NCI-H2227 treated with DMSO at 0.1 percent for 48 hours (cell line): ENCODE results near the gene CD300E.
A peak's percentile ranks its signal among the peaks of the same experiment; 100 is the strongest.
"Not testable (repeated sequence)": the region's sequence is repeated elsewhere in the genome, so short reads cannot be mapped to it uniquely, and the experiment has no call there.

ENCODE experiments used
- DNase-seq: peaks from one replicate; lab custom pipeline; 2025; lab: John Stamatoyannopoulos, UW

The CD300E gene

GRCh38 chr17:74633326-74633725, 9.8 kb upstream of the CD300E start:
- DNase-seq: no peak

- DNase-seq: no peak
These were observed 9.1 kb upstream of the CD300E start for GRCh38 chr17:74632617-74633016.

GRCh38 chr17:74631468-74632450, 8.2 kb upstream of the CD300E start:
- DNase-seq: peak; percentile 30

- not testable (repeated sequence) for DNase-seq
These were observed 6.7 kb upstream of the CD300E start for GRCh38 chr17:74630251-74630650.

- DNase-seq: no peak
These were observed 2.1 kb upstream of the CD300E start for GRCh38 chr17:74625661-74626060.

- DNase-seq: no peak
These were observed 593 bp upstream of the CD300E start for GRCh38 chr17:74624131-74624530.

- DNase-seq: no peak
These were observed 4.4 kb downstream of the CD300E start for GRCh38 chr17:74619077-74619673.

- no peak for DNase-seq
These were observed 5.1 kb downstream of the CD300E start for GRCh38 chr17:74618451-74618850.

- no peak for DNase-seq
These were observed 6.8 kb downstream of the CD300E start for GRCh38 chr17:74616696-74617095.

- DNase-seq: no peak
These were observed 11.5 kb downstream of the CD300E start for GRCh38 chr17:74612046-74612445.

- DNase-seq: no peak
These were observed 13.4 kb downstream of the CD300E start for GRCh38 chr17:74610108-74610507.

- no peak for DNase-seq
These were observed 15.0 kb downstream of the CD300E start for GRCh38 chr17:74608511-74608910.

GRCh38 chr17:74607221-74607620, 16.3 kb downstream of the CD300E start:
- no peak for DNase-seq

- DNase-seq: no peak
These were observed 17.5 kb downstream of the CD300E start for GRCh38 chr17:74606050-74606449.

GRCh38 chr17:74605361-74605760, 18.2 kb downstream of the CD300E start:
- no peak for DNase-seq

GRCh38 chr17:74604761-74605160, 18.8 kb downstream of the CD300E start:
- no peak for DNase-seq

GRCh38 chr17:74604200-74604599, 19.3 kb downstream of the CD300E start:
- DNase-seq: no peak

GRCh38 chr17:74603746-74604145, 19.8 kb downstream of the CD300E start:
- DNase-seq: no peak

GRCh38 chr17:74603037-74603635, 20.4 kb downstream of the CD300E start:
- no peak for DNase-seq

GRCh38 chr17:74601944-74602572, 21.5 kb downstream of the CD300E start:
- peak; percentile 7 for DNase-seq

- DNase-seq: no peak
These were observed 24.0 kb downstream of the CD300E start for GRCh38 chr17:74599448-74599939.

- DNase-seq: no peak
These were observed 24.5 kb downstream of the CD300E start for GRCh38 chr17:74599023-74599399.
